Spinal cord (tissue), 10 donors: ENCODE data around the gene PRTG. TPM values are rescaled to one million over a fixed set of nuclear protein-coding genes. Genes with fewer than 3 reads are reported as not detected.
"Not testable (repeated sequence)": the region's sequence is repeated elsewhere in the genome, so short reads cannot be mapped to it uniquely, and the experiment has no call there.

Experiments
- DNase-seq, 6 donors: peaks; one replicate each; pipeline versions ENCODE4 v3.0.0 to v3.0.0-alpha.2; 2013 to 2015; ENCODE audit warnings: low spot score in 6 of 6, low read depth in 4 of 6
- H3K27ac ChIP-seq: one replicate; pipeline ENCODE4 v1.5.1; 2013; ENCODE audit warnings: low read depth, low read length, control low read depth
- H3K27me3 ChIP-seq: one replicate; pipeline ENCODE4 v1.6.1; 2013; ENCODE audit warnings: low read length; ENCODE audit not compliant: control insufficient read depth, insufficient read depth
- H3K36me3 ChIP-seq: one replicate; pipeline ENCODE4 v1.6.1; 2013; ENCODE audit warnings: low read length; ENCODE audit not compliant: control insufficient read depth, insufficient read depth
- H3K4me1 ChIP-seq: one replicate; pipeline ENCODE4 v1.6.1; 2013; ENCODE audit warnings: low read length; ENCODE audit not compliant: control insufficient read depth, insufficient read depth
- H3K4me3 ChIP-seq: one replicate; pipeline ENCODE4 v1.5.1; 2013; ENCODE audit warnings: low read depth, low read length, control low read depth
- H3K9me3 ChIP-seq: one replicate; pipeline ENCODE4 v1.6.1; 2013; ENCODE audit warnings: low read length; ENCODE audit not compliant: control insufficient read depth, insufficient read depth
- WGBS: methylation state at CpG from one replicate; pipeline ENCODE4 v1.1.5; 2013; ENCODE audit warnings: missing lambda C conversion rate; ENCODE audit not compliant: insufficient coverage; 5-methylcytosine and 5-hydroxymethylcytosine counted together
- long read RNA-seq, 4 donors: transcript quantifications; one replicate each; lab custom pipeline, GENCODE V29; 2026
- polyA plus RNA-seq, 2 donors: library from polyadenylated mRNA; unstranded; fragments of 120-200 nt; gene quantifications; one replicate each; pipeline ENCODE4 v1.2.1, GENCODE V29; 2013; ENCODE audit not compliant: insufficient read length in 2 of 2
- total RNA-seq, 2 donors: library from RNA; depleted of rRNA in 1 of 2; stranded (reverse); fragments of 120-200 nt in 1 of 2; fragments of >200 nt in 1 of 2; gene quantifications; one replicate each; pipeline versions ENCODE4 v1.2.3 to v1.2.4, GENCODE V29; 2013 to 2014
- donor health status: healthy.

Gene PRTG, protein sequence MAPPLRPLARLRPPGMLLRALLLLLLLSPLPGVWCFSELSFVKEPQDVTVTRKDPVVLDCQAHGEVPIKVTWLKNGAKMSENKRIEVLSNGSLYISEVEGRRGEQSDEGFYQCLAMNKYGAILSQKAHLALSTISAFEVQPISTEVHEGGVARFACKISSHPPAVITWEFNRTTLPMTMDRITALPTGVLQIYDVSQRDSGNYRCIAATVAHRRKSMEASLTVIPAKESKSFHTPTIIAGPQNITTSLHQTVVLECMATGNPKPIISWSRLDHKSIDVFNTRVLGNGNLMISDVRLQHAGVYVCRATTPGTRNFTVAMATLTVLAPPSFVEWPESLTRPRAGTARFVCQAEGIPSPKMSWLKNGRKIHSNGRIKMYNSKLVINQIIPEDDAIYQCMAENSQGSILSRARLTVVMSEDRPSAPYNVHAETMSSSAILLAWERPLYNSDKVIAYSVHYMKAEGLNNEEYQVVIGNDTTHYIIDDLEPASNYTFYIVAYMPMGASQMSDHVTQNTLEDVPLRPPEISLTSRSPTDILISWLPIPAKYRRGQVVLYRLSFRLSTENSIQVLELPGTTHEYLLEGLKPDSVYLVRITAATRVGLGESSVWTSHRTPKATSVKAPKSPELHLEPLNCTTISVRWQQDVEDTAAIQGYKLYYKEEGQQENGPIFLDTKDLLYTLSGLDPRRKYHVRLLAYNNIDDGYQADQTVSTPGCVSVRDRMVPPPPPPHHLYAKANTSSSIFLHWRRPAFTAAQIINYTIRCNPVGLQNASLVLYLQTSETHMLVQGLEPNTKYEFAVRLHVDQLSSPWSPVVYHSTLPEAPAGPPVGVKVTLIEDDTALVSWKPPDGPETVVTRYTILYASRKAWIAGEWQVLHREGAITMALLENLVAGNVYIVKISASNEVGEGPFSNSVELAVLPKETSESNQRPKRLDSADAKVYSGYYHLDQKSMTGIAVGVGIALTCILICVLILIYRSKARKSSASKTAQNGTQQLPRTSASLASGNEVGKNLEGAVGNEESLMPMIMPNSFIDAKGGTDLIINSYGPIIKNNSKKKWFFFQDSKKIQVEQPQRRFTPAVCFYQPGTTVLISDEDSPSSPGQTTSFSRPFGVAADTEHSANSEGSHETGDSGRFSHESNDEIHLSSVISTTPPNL
- total RNA-seq (10 to 100 TPM; 10.7 to 11.9 TPM), polyA plus RNA-seq (1 to 10 TPM; 3.0 to 4.3 TPM)
- long read RNA-seq, donor 1 = 0 reads
- long read RNA-seq, donor 2 = 0 reads
- long read RNA-seq, donor 3 = 0 reads
- long read RNA-seq, donor 4 = 0 reads

- Histone ChIP-seq H3K9me3 (no peaks in the 10 kb centered on the region), H3K27ac (peak within 1 kb of the TSS; percentile 69), H3K36me3 (no peaks in the 10 kb centered on the region), H3K27me3 (peaks cover 25% of the 10 kb centered on the region), H3K4me3 (peak within 1 kb of the TSS; percentile 59), H3K4me1 (peaks cover 13% of the 10 kb centered on the region)
- DNase-seq = peak in 5 of 6 donors; percentile 28 to 87 (median 65)
- under 1% methylated on average over 68 of the region's 75 CpGs for WGBS
Observed at GRCh38 chr15:55742927-55743728, at the start of gene PRTG. TSS of gene PRTG (minus strand) at chr15:55743152. CDS start at chr15:55742931, 221 bp downstream.

DNA sequence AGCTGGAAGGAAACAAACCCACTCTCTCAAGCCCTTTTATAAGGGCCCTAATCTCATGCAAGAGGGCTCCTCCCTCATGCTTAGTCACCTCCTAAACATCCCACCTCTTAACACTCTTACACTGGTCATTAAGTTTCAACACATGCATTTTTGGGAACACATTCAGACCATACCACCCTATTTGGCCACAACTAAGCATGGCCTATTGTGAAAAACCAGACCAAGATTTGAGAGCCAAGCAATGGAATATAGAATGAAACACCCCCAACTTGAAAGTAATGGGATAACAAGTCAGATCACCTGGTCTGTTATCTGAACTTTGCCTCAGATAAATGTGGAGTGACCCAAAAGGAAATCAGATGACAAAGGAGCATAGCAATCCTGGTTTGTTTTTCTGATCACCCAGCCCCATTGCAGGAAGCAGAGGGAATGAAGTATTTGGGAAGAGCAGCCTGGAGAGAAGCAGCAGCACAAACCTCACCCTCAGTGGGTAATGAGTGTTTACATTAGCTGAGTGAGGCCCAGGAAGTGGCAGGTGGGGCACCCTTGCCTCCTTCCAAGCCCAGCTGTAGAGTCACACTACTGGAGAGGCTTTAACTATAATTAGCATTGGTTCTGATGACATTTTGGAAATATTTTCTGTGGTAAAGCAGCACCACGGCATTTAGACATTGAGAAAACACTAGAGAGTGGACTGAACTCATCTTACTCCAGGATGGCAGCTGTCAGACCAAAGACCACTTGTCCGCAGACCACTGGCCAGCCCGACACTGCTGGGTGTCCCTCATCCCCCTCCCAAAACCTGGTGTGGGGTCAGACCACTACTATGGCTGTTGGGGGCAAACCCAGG, 48.8 kb upstream of the PRTG start:
- Histone ChIP-seq H3K9me3 (no peaks in the 10 kb centered on the region), H3K36me3 (no peaks in the 10 kb centered on the region), H3K27ac (no peak overlapping the region), H3K4me1 (no peaks in the 10 kb centered on the region), H3K27me3 (no peaks in the 10 kb centered on the region), H3K4me3 (no peak overlapping the region)
- 100% methylated on average over 1 of the region's 3 CpGs for WGBS
- DNase-seq = no peak

DNA sequence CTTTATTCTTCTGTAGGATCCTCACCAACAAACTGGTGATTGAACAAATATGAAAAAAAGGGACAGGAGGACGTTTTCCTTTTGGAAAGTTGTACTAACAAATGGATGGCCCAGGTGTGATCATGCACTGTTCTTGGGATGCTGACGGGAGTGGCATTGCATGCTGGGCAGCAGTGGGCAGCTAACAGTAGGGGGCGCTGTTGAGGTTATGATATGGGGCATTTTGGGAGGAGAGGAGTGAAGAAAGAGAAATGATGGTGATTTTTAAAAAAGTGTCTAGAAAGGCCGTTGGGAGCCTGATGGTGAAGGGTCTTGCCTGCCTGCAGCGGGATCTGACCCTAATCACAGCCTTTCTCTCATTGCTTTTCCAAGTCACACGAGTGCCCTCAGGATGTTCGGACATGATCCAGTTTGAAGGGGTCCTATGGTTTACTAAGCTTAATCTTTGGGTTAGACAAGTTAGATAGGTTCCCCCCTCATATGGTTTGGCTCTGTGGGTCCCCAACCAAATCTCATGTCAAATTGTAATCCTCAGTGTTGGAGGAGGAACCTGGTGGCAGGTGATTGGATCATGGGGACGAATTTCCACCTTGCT, 46.2 kb upstream of the PRTG start:
- H3K27ac ChIP-seq = no peak overlapping the region
- DNase-seq = no peak
- H3K27me3 ChIP-seq = no peaks in the 10 kb centered on the region
- no peaks in the 10 kb centered on the region for H3K4me1 ChIP-seq
- no peak overlapping the region for H3K4me3 ChIP-seq
- H3K36me3 ChIP-seq = no peaks in the 10 kb centered on the region
- 77% methylated on average over 4 of the region's 8 CpGs for WGBS
- no peaks in the 10 kb centered on the region for H3K9me3 ChIP-seq

GRCh38 chr15:55786341-55786740, 43.4 kb upstream of the PRTG start:
- no peak overlapping the region for H3K4me3 ChIP-seq
- H3K27me3 ChIP-seq = no peaks in the 10 kb centered on the region
- no peaks in the 10 kb centered on the region for H3K4me1 ChIP-seq
- WGBS = 67% methylated on average over 3 of the region's 3 CpGs
- no peak overlapping the region for H3K27ac ChIP-seq
- H3K9me3 ChIP-seq = no peaks in the 10 kb centered on the region
- no peaks in the 10 kb centered on the region for H3K36me3 ChIP-seq
- no peak for DNase-seq

GRCh38 chr15:55785593-55785992, 42.6 kb upstream of the PRTG start:
- H3K27ac ChIP-seq, H3K4me1 ChIP-seq, H3K9me3 ChIP-seq, H3K27me3 ChIP-seq, H3K36me3 ChIP-seq, DNase-seq, H3K4me3 ChIP-seq: not testable (repeated sequence)
- WGBS = 88% methylated on average over 6 of the region's 9 CpGs

DNA sequence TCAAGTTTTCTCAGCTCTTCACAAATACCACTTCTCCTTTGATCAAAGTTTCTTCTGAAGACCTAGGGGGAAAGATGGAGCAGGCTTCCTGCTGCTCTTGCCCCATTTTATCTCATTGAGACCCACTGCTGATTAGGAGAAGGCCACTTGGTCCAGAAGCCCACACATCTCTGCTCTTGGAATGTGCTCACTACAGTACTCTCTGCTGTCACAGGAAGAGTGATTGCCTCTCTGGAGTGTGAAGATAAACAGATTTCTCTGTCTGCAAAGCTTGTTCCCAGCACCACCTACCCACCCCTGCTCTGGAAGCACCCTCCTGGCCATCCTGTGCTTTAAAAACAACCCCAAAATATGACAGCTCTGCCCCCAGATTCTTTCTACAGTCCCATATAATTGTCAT, 41.3 kb upstream of the PRTG start:
- Histone ChIP-seq H3K27ac (no peak overlapping the region), H3K27me3 (no peaks in the 10 kb centered on the region), H3K9me3 (no peaks in the 10 kb centered on the region), H3K4me3 (no peak overlapping the region), H3K4me1 (no peaks in the 10 kb centered on the region), H3K36me3 (no peaks in the 10 kb centered on the region)
- DNase-seq = no peak

DNA sequence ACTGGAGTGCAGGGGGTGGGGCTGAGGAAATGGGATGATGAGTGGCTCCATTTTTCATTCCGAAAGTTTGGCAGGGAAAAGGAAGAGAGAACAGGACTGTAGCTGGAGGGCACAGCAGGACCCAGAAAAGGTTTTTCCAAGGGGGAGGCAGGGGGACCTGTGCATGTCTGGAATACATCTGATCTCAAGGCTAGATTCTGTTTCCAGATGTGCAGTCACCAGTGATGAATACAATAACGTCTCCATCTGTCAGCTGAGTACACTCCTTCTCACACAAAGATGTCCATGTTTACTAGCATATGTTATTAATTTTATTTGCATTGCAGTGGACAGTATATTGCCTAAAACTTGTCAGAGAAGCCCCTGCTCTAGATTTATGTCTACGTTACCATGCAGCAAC, 39.9 kb upstream of the PRTG start:
- Histone ChIP-seq H3K36me3 (no peaks in the 10 kb centered on the region), H3K27me3 (no peaks in the 10 kb centered on the region), H3K4me3 (no peak overlapping the region), H3K27ac (no peak overlapping the region), H3K9me3 (no peaks in the 10 kb centered on the region), H3K4me1 (no peaks in the 10 kb centered on the region)
- no peak for DNase-seq
- WGBS = 77% methylated on average over 2 of the region's 3 CpGs

GRCh38 chr15:55780292-55780691, 37.3 kb upstream of the PRTG start:
- WGBS = no CpG with 5 or more reads among the region's 2 CpGs

More at GRCh38 chr15:55780292-55780691, 37.3 kb upstream of the PRTG start:
- no peaks in the 10 kb centered on the region for H3K27me3 ChIP-seq
- H3K36me3 ChIP-seq = no peaks in the 10 kb centered on the region
- no peak overlapping the region for H3K27ac ChIP-seq
- H3K4me3 ChIP-seq = no peak overlapping the region
- H3K9me3 ChIP-seq = no peaks in the 10 kb centered on the region
- DNase-seq = no peak
- no peaks in the 10 kb centered on the region for H3K4me1 ChIP-seq
